ENCODE measurements around the gene ZNF253. TPM values are rescaled to one million over a fixed set of nuclear protein-coding genes. Genes with fewer than 3 reads are reported as not detected.

Gene ZNF253
- total RNA-seq (2013), result 3.8 TPM
- 1 to 10 TPM in 2 of 3 donors, under 1 TPM in 1; 0.45 to 1.5 (median 1.1) TPM for polyA plus RNA-seq
- polyA minus RNA-seq, result 0.55 and 1.3 TPM in 2 replicates
- total RNA-seq, result 0.42 to 5.9 (median 1.5) reads per million in 11 experiments

DNA sequence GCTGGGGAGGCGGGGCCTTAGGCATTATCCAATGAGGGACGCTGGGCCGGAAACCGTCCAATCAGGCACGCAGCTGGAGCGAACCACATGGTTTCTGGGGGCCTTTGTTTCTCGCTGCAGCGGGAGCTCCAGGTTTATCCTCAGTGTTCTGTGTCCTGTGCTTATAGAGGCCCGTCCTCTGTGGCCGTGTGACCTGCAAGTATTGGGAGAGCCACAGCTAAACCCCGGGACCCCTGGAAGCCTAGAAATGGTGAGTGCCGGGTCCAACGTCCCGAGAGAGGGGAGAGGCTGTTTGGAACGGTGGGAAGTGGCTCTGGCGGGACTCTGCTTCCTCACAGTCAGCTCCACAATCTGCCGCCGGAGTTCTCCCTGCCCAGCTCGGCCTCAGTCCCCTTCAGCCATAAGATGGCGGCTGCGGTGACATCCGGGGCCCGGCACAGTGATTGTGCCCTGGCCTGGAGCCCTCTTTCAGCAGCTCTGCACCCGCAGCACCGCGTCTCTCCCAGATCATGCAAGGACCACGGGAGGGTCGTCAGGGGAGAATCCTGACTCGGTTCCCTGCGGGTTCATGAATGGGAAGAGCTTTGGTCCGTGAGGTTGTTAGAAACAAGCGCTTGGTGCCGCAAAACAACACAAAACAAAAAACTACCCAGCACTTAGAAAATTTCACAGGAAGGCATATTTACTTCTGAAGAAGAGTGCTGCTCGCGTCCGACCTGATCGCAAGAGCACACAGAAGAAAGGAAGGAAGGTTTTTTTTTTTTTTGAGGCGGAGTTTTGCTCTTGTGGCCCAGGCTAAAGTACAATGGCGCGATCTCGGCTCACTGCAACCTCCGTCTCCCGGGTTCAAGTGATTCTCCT lies at the start of gene ZNF253:
TSS of gene ZNF253 (plus strand) at position 133 of the 861 bp plus-strand sequence. CDS start at position 248, 115 bp downstream.
- Mint-ChIP-seq H3K27ac (peak within 1 kb of the TSS; percentile 91 to 98 (median 96)), H3K27me3 (ENCODE audit: low read depth in 3 of 3) (peaks cover 0 to 1% (median 0%) of the 10 kb centered on the region in 3 donors), H3K4me3 (peak within 1 kb of the TSS; percentile 99), H3K9me3 (peaks cover 27 to 83% (median 70%) of the 10 kb centered on the region in 7 donors), H3K4me1 (peaks cover 24% of the 10 kb centered on the region), H3K36me3 (peaks cover 3 to 12% of the 10 kb centered on the region in 2 donors)
- Histone ChIP-seq H3K9me3 (replicated peaks in 1 of 2; ENCODE audit: control insufficient read depth in 1 of 2, insufficient read depth in 1 of 2, low read length in 2 of 2) (peaks cover 53 to 59% of the 10 kb centered on the region in 2 donors), H4K20me1 (ENCODE audit: insufficient read depth, low read length) (no peaks in the 10 kb centered on the region), H3K4me2 (replicated peaks; ENCODE audit: extremely low read depth, low read length, poor library complexity, severe bottlenecking) (peak within 1 kb of the TSS; percentile 93), H2AFZ (ENCODE audit: insufficient read depth, low read depth, low read length, poor library complexity, severe bottlenecking) (peak within 1 kb of the TSS; percentile 97), H3K4me3 (replicated peaks in 1 of 3; ENCODE audit: low read depth in 2 of 3, low read length in 3 of 3) (peak within 1 kb of the TSS; percentile 63 to 94 (median 73)), H3K27me3 (ENCODE audit: control insufficient read depth in 2 of 2, insufficient read depth in 2 of 2, low read length in 2 of 2) (no peaks in the 10 kb centered on the region), H3K4me1 (ENCODE audit: control insufficient read depth in 1 of 2, insufficient read depth in 2 of 2, low read length in 2 of 2) (peaks cover 10% of the 10 kb centered on the region in 2 donors), H3K36me3 (replicated peaks in 1 of 2; ENCODE audit: control insufficient read depth in 1 of 2, insufficient read depth in 2 of 2, low read length in 2 of 2) (peaks cover 0 to 12% of the 10 kb centered on the region in 2 donors), H3K79me2 (ENCODE audit: insufficient read depth, low read length) (peaks cover 44% of the 10 kb centered on the region), H3K27ac (ENCODE audit: low read depth in 1 of 2, low read length in 2 of 2) (peak within 1 kb of the TSS; percentile 87 to 95), H3K9ac (ENCODE audit: insufficient read depth, low read length, poor library complexity, severe bottlenecking) (peak within 1 kb of the TSS; percentile 85)
- peak; percentile 79 to 82 (median 80) for DNase-seq
- no peak for TF ChIP-seq CTCF (IDR thresholded peaks at IDR 0.05)
- intact Hi-C loops (cut with micrococcal nuclease), result loop anchor here in 1 of 2 donors (2.0 to 5.0 kb wide), 2 partner anchors 35 to 44 kb away; partner anchors contain the start of genes ZNF506 and ZNF93
- 0% methylated on average over 35 of the region's 43 CpGs for WGBS (ENCODE audit: insufficient coverage)

GRCh38 chr19:19816679-19817078 lies 49.0 kb upstream of the ZNF253 start:
- peaks cover 7% of the 10 kb centered on the region for H3K4me1 Mint-ChIP-seq
- Histone ChIP-seq H4K20me1 (ENCODE audit: insufficient read depth, low read length) (no peaks in the 10 kb centered on the region), H3K79me2 (ENCODE audit: insufficient read depth, low read length) (peaks cover 83% of the 10 kb centered on the region), H3K27me3 (ENCODE audit: control insufficient read depth in 2 of 2, insufficient read depth in 2 of 2, low read length in 2 of 2) (no peaks in the 10 kb centered on the region), H3K9me3 (replicated peaks in 1 of 2; ENCODE audit: control insufficient read depth in 1 of 2, insufficient read depth in 1 of 2, low read length in 2 of 2) (peaks cover 73 to 80% of the 10 kb centered on the region in 2 donors), H3K27ac (ENCODE audit: low read depth in 1 of 2, low read length in 2 of 2) (no peak overlapping the region), H3K9ac (ENCODE audit: insufficient read depth, low read length, poor library complexity, severe bottlenecking) (no peak overlapping the region), H2AFZ (ENCODE audit: insufficient read depth, low read depth, low read length, poor library complexity, severe bottlenecking) (no peak overlapping the region), H3K4me1 (ENCODE audit: control insufficient read depth in 1 of 2, insufficient read depth in 2 of 2, low read length in 2 of 2) (peaks cover 0 to 3% of the 10 kb centered on the region in 2 donors), H3K36me3 (replicated peaks in 1 of 2; ENCODE audit: control insufficient read depth in 1 of 2, insufficient read depth in 2 of 2, low read length in 2 of 2) (peaks cover 7 to 69% of the 10 kb centered on the region in 2 donors), H3K4me2 (replicated peaks; ENCODE audit: extremely low read depth, low read length, poor library complexity, severe bottlenecking) (no peak overlapping the region), H3K4me3 (replicated peaks in 1 of 3; ENCODE audit: low read depth in 2 of 3, low read length in 3 of 3) (no peak overlapping the region)
- H3K4me3 Mint-ChIP-seq, result no peak overlapping the region
- 100% methylated on average over 1 of the region's 9 CpGs for WGBS (ENCODE audit: insufficient coverage)
- H3K9me3 Mint-ChIP-seq, result peaks cover 51 to 95% (median 85%) of the 10 kb centered on the region in 7 donors
- peaks cover 0 to 1% (median 0%) of the 10 kb centered on the region in 3 donors for H3K27me3 Mint-ChIP-seq (ENCODE audit: low read depth in 3 of 3)
- intact Hi-C loops (cut with micrococcal nuclease), result no loop called here
- DNase-seq, result no peak
- H3K27ac Mint-ChIP-seq, result no peak overlapping the region
- peaks cover 48 to 73% of the 10 kb centered on the region in 2 donors for H3K36me3 Mint-ChIP-seq
- no peak for TF ChIP-seq CTCF (IDR thresholded peaks at IDR 0.05)
